Activated naive CD8-positive, alpha-beta T cell treated with anti-CD3 and anti-CD28 coated beads, Interleukin-2, amount 50 U/mL, for 16 hours (primary cell): ENCODE data around the gene HIPK4.
"Not testable (repeated sequence)": the region's sequence is repeated elsewhere in the genome, so short reads cannot be mapped to it uniquely, and the experiment has no call there.

Source experiments
- DNase-seq: peaks from one replicate; pipeline ENCODE4 v3.0.0-alpha.2; 2020; ENCODE audit warnings: low read depth, low spot score

HIPK4 gene

DNA sequence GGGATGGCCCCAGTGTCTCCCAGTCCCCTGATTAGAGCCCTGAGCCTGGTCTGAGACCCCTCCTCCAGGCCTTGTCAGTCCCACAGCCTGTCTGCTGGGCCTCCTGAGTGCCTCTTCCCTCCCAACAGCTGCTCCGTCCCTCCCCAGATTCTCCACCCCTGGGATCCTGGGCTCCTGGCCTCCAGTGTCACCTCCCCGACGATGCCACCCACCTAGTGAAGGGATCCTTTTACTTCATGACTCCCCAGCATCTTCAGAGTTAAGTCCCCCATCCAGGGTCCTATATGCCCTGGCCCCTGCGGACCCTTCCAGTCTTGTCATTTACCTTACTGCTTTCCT is 27.6 kb upstream of the HIPK4 start:
- DNase-seq, result no peak

DNA sequence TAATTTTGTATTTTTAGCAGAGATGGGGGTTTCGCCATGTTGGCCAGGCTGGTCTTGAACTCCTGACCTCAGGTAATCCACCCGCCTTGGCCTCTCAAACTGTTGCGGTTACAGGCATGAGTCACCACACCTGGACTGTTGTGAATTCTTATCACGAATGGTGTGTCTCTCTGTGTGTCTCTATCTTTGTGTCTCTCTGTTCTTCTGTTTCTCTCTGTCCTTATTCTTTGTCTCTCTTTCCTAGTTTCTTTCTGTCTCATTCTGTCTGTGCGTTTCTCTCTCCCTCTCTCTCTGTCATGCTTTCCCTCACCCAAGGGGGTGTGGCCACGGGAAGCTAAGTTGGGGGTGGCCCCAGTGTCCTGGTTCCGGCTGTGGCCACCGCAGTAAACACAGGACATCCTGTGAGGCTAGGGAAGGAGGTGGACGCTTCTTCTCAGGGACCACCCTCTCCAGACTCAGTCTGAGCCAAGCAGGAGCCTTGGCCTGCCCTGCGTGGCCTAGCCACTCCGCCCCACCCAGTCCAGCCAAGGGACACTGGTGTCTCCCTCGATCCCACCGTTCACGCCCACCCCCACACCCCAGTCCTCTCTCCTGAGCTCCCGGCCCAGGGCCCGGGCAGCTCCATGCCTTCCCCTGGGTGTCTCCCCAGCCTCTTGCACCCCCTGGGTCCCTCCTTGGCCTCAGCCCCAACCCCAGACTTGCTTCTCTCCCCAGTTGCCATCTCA is 27.1 kb upstream of the HIPK4 start:
- no peak for DNase-seq

DNA sequence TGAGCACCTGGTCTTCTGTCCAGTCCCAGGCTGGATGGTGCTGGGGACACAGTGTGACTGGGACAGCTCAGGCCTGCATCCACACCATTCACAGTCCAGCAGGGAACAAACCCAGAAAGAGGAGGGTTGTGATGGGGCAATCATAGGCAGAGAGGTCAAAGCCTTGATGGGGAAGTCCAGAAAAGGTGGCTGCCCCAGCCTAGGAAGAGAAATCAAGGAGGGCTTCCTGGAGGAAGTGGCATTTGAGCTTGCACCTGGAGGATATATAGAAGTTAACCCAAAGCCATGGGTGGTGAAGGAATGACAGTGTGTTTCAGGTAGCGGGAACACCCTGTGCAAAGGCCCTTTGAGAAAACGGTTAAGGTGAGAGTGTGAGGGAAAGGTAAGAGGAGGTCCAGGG is 25.8 kb upstream of the HIPK4 start:
- no peak for DNase-seq

DNA sequence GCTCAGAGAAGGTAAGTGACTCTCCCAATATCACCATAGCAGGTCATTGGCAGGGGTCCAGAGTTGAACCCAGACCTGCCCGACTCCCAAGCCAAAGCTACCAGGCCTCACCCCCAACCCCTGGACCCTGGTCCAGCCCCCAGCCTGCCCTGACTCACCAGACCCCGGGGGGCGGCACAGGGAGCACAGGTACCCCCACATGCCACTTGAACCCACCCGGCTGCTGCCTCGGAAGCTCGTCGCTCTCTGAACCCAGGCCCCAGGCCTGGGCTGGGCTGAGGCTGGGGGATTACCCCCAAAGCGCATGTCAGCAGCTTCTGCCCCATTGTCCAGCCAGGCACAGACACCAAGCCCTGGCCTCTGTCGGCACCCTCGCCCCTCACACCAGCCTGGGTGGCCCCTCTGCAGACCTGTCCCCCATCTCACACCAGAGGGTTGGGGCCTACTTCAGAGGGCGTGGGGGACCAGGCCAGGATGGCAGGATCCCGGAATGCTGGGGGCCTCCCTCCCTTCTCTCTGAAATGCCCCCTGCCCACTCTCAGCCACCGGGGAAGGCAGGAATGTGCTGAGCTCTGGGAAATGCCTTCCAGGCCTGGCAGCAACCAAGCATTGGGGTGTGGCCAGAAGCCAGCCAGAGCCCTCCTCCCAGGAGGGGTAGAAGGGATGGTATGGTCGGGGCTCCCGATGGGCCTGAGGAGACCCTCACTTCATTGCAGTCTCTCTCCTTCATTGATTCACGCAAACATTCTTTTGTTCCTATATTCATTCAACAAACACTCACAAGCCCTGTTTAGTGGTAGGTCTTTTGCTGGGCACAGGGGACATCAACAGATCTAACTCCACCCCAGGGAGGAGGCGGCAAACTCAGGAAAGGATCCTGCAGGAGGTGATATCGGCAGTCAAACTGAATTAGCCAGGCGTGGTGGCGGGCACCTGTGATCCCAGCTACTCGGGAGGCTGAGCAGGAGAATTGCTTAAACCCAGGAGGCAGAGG is 24.9 kb upstream of the HIPK4 start:
- DNase-seq, result no peak

DNA sequence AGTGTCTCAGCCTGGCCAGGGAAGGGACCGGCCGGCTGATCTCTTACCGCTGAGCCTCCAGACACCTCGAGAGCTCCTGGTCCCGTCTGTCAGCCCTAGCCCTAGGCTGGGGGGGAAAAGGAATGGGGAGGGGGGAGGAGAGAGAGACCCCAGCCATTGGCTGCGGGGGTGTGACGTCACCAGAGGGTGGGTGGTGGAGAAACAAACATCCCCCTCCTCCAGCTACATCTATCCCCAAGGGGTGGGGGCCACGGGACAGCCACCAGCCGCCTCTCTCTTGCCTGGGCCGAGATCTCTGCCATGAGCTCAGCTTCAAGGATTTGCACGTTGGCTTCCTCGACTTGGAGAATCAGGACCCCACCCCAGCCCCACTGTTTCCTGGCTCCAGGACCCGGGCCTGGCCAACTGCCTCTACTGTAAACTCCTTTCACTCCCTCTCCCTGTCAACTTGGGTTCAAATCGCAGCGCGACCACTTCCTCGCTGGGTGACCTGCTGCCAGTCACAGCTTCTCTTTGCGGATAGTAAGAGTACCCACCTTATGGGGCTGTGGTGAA is 23.4 kb upstream of the HIPK4 start, which contains the start of gene PRX:
TSS of gene PRX (minus strand) at position 88 of the 555 bp plus-strand sequence. CDS start 5,446 bp downstream, outside the sequence.
- DNase-seq, result no peak

DNA sequence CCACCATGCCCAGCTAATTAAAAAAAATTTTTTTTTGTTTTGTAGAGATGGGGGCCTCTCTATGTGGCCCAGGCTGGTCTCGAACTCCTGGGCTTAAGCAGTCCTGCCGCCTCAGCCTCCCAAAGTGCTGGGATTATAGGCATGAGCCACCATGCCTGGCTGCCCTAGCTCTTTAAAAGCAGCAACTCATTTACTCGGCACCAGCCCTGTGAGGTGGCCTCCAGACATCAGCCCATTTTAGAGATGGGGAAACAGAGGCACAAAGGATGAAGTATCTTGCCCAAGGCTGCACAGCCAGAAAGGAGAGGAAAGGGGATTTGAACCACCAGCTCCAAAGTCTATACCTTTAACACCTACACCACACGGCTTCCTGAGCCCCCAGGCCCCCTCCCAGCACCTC is 22.9 kb upstream of the HIPK4 start:
- DNase-seq, result no peak

DNA sequence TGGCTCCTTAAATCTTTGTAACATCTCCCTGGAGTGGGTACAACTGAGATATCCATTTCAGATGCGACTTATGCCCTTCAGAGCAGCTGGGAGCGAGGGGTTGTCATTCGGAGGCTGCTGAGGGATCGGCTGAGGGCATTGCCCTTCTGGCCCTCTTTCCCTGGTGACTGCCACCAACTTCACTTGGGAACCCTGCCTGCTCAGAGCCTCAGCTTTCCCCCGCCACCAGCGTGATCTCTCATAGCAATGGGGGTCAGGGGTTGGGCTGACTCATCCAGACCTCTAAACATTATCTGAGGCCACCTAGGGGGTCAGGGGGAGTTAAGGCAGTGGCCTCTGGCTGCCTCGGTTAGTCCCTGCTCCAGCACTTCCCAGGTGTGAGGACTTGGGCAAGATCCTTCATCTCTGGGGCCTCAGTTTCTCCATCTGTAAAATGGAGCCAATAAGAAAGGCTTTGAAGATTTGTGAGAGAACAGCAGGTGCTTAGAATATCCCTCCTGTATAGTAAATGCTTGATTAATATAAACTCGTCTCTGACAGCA is 22.0 kb upstream of the HIPK4 start:
- DNase-seq, result no peak

DNA sequence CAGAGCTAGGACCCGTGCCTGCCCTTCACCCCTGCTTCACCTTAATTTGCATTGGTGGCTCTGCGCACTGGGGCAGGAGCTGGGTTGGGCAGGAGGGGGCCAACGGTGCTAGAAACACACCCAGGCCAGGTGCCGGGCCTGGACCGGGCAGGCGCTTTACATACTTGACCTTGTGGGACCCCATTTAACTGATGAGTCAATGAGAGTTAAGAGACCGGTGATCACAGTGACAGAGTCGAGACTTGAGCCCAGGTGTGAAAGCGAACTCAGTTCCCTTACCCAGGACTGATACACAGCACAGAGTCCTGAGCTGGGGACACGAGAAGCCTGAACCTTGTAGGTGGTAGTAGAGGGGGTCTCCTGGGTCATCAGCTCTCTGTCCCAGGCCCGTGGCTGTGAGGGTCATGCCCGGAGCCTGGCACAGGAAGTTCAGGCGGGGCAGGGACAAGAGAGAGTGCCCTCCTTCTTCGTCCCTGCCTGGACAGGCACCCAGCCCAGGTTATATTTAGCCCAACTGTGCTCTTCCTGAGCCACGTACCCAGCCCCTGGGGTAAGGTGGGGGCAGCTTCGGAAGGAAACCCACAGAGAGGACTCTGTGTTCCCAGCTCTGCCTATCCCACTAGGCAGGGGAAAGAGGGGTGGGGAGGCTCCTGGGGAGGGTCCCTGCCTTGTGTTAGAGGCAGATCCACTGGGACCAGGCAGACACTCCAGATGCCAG is 21.3 kb upstream of the HIPK4 start:
- DNase-seq, result no peak

DNA sequence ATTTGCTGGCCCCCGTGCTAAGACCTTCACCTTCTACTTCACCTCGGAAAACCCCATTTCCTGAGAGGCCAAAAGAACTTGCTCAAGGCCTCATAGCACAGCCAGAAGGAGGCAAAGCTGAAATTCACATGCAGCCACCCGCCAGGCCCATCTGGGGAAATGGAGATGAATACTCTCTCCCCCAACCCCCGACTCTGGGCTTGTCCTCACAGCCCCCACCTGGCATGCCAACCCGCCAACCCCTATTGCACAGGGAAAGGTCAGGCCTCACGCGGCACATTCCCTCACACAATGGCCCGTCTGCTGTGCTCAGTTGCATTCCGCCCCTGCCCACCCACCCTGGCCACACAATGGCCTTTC is 20.0 kb upstream of the HIPK4 start:
- no peak for DNase-seq

DNA sequence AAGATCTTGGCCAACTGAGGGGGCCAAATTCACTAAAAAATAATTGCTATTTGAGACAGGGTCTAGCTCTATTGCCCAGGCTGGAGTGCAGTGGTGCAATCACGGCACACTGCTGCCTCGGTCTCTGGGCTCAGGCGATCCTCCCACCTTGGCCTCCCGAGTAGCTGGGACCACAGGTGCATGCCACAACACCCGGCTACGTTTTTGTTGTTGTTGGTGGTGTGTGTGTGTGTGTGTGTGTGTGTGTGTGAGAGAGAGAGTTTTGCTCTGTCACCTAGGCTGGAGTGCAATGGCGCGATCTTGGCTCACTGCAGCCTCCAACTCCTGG is 18.6 kb upstream of the HIPK4 start:
- DNase-seq, result not testable (repeated sequence)

DNA sequence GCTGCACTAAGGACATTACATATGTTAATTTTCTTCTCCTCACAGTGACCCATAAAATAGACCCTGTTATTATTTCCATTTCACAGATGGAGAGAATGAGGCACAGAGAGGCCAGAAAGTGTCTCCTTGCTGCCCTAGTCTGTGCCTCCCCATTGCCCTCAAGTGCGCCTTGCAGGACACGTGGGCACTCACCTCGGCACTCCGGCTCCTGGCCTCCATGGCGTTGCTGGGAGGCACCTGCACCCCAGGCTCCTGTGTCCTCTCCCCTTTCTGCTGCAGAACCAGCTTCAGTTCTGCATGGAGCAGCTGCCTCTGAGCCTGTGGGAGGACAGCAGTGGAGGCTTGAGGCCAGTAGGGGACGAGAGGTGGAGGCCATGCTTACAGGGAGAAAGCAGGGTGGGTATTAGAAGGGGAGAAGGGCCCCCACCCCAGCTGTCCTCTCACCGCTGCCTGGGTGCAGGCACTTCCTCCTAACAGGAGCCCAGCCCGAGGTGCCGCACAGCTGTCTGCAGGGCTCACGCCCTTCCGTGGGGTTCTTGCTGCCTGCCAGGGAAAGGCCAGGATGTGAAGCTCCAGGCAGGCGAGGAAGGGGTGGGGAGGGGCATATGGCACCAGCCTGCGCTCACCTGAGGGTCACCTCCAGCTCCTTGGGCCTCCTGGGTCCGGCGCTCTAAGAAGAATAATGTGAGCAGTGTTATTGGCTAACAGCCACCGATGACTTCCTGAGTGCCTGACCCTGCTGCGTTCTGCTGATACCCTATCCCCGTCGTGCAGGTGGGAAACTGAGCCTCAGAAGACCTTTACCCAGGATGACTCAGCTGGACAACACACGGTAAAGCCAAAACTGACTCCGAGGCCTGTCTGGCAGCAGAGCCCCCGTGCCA is 18.0 kb upstream of the HIPK4 start:
- DNase-seq, result no peak

DNA sequence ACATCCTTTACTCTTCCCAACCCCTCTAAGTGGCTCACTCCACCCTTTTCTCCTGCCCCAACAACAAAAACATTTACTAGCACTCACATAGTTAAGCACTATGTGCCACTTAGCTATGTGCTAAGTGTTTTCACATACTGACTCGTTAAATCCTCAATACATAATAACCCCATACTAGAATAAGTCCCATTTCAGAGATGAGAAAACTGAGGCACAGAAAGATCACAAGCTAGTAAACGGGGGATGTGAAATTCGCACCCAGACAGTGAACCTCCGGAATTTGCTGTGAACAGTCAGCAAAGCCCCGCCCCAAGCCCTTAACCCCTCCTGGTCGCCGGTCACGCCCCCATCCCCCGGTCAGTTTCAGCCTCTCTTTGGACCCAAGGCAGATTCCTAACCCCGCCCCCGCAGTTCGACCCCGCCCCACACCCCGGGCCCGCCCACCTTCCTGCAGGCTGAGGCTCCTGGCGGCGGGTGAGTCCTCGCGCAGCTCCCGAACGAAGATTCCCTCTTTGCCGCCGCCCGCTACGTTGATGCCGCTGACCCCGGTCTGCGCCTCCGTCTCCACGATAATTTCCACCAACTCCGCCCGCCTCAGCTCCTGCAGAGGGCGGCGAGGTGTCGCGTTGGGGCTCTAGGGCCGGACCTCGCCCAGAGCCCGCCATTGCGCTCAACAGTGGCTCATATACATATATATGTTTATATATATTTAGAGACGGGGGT is 13.4 kb upstream of the HIPK4 start:
- peak; percentile 46 for DNase-seq

DNA sequence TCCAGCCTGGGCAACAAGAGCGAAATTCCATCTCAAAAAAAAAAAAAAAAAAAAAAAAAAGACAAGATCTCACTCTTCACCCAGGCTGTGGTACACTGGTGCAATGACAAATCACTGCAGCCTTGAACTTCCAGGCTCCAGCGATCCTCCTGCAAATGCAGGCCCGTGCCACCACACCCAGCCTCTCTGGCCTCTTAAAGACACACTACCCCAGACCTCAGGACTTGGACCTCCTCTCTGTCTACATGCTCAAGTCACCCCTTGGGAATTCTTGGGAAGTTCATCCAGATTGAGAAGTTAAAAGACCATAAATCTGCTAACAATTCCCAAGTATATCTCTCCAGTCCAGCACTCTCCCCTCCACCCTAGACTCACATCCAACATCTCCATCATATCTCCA is 10.6 kb upstream of the HIPK4 start:
- no peak for DNase-seq

DNA sequence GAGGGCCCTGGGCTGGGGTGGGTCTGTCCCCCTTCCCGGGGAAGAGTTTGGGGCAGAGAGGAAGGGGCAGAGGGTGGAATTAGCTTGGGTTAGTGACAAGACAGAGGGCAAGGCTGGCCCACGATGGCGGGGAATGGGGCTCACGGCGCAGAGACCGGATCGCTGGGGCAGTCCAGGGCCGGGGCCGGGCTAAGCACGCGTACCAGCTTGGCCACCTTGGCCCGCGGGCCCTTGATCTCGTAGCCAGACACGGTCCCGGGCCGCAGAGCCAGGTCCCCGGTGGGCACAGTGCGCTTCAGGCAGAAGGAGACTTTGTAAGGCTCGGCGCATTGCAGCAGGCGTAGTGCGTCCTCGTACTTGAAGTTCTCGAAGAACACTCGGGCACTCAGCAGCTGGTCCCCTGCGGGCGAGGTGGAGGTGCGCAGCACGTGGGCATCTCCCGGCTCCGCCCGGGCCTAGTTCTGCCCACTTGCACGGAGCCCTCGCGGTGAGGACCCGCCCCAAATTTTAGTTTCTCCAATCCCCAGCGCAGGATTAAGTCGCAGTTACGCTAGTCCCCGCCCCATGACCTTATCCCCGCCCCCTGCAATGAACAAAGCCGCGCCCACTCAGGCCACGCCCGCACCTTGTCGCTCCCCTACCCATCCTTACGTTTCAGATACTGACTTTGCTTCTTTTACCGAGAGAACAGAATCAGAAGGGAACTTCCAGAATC is 8.6 kb upstream of the HIPK4 start:
- DNase-seq, result peak; percentile 50

DNA sequence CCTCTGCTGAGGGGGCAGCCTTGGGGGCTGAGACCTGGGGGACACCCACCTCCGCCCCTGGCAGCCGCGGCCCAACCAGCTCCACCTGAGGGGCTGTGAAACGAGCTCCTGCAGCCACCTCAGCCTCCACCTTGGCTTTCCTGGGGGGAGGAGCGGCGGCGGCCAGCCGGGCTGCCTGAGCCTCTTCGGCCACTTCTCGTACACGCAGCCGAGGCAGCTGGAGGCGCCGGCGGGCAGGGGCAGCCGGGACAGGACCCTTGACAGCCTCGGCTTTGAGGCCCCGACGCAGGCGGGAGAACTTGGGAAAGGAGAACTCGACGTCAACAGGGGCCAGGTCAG is 7.6 kb upstream of the HIPK4 start:
- no peak for DNase-seq

DNA sequence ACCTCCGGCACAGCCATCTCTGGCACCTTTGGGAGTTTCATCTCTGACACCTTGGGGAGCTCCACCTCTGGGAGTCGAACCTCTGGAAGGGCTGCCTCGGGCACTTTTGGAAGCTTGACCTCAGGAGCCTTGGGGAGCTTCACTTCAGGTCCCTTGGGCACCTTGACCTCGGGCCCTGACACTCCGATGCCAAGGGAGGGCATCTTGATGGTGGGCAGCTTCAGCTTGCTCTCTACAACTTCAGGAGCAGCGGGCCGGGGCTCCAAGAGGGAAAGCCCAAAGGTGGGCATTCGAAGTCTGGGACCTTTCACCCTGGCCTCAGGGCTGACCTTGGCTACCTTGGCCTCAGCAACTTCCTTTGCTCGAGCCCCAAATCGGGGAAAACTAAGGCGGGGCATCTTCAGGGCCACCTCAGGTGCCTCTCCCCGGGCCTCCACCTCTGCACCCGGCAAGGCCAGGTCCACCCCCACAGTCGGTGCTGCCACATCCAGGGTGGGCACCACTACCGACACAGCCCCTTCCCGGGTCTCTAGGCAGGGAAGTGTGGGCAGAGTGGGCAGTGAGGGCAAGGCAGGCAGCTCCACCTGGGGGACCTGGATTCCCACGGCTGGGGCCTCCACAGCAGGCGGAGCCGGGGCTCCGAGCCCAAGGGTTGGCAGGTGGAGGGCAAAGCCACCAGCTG is 7.0 kb upstream of the HIPK4 start:
- DNase-seq, result no peak

DNA sequence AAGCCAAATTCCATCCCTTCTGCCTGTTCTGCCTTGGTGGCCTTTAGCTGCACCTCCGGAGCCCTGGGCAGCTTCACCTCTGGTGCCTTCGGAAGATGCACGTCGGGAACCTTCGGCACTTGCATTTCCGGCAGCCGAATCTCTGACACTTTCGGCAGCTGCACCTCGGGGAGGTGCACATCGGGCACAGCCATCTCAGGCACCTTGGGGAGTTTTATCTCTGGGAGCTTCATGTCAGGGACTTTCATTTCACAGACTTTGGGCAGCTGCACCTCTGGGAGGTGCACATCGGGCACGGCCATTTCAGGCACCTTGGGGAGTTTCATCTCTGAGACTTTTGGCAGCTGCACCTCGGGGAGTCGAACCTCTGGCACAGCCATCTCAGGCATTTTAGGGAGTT is 6.0 kb upstream of the HIPK4 start:
- DNase-seq, result no peak

DNA sequence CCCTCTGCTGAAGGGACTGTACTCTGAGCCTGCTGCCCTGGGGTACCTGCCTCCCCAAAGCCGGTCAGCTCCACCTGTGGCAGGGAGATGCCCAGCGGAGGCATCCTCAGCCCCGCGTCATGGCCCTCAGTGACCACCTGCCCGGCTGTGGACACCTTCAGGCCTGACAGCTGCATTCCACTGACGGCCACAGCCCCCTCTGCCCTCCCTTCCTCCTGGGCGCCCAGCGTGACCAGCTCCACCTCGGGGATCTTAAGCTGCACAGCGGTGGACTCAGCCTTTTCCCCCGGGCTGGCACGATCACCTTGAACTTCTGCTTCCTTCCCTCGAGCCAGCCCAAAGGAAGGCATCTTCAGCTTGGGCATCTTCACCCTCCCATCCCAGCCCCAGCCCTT is 4.8 kb upstream of the HIPK4 start:
- no peak for DNase-seq
